SW480 (cell line): ENCODE measurements around the gene PAPOLG.

Source experiments
- DNase-seq: peaks from one replicate; pipeline ENCODE4 v3.0.0-alpha.2; 2016; ENCODE audit warnings: low spot score

The PAPOLG gene

GRCh38 chr2:60756097-60757087, at the start of gene PAPOLG:
TSS of gene PAPOLG (plus strand) at chr2:60756268. CDS start at chr2:60756479, 211 bp downstream.
- peak; percentile 93 for DNase-seq

GRCh38 chr2:60707750-60708371, 48.2 kb upstream of the PAPOLG start:
- DNase-seq = peak; percentile 27

- no peak for DNase-seq
Measured at GRCh38 chr2:60708630-60709320, 47.3 kb upstream of the PAPOLG start.

- DNase-seq = no peak
Measured at GRCh38 chr2:60710707-60711106, 45.4 kb upstream of the PAPOLG start.

GRCh38 chr2:60715561-60715960, 40.5 kb upstream of the PAPOLG start:
- DNase-seq = no peak

GRCh38 chr2:60717691-60718090, 38.4 kb upstream of the PAPOLG start:
- DNase-seq = no peak

GRCh38 chr2:60719331-60719730, 36.7 kb upstream of the PAPOLG start:
- DNase-seq = no peak

- no peak for DNase-seq
Measured at GRCh38 chr2:60725466-60725865, 30.6 kb upstream of the PAPOLG start.

GRCh38 chr2:60728855-60729254, 27.2 kb upstream of the PAPOLG start:
- DNase-seq = no peak

GRCh38 chr2:60735496-60736250, 20.4 kb upstream of the PAPOLG start:
- peak; percentile 38 for DNase-seq

GRCh38 chr2:60738679-60739078, 17.4 kb upstream of the PAPOLG start:
- DNase-seq = no peak

GRCh38 chr2:60739156-60739555, 16.9 kb upstream of the PAPOLG start:
- no peak for DNase-seq

GRCh38 chr2:60741576-60741975, 14.5 kb upstream of the PAPOLG start:
- no peak for DNase-seq

- DNase-seq = no peak
Measured at GRCh38 chr2:60742419-60742818, 13.6 kb upstream of the PAPOLG start.

GRCh38 chr2:60745330-60745729, 10.7 kb upstream of the PAPOLG start:
- DNase-seq = no peak

- DNase-seq = no peak
Measured at GRCh38 chr2:60745761-60746160, 10.3 kb upstream of the PAPOLG start.

- DNase-seq = no peak
Measured at GRCh38 chr2:60746318-60746717, 9.8 kb upstream of the PAPOLG start.

GRCh38 chr2:60759654-60760053, 3.6 kb downstream of the PAPOLG start:
- DNase-seq = no peak

GRCh38 chr2:60764736-60765534, 8.9 kb downstream of the PAPOLG start:
- DNase-seq = no peak

- DNase-seq = no peak
Measured at GRCh38 chr2:60766283-60766682, 10.2 kb downstream of the PAPOLG start.

- DNase-seq = no peak
Measured at GRCh38 chr2:60771508-60771907, 15.4 kb downstream of the PAPOLG start.
